ENCODE data around the gene CCDC33.

CCDC33 gene

DNA sequence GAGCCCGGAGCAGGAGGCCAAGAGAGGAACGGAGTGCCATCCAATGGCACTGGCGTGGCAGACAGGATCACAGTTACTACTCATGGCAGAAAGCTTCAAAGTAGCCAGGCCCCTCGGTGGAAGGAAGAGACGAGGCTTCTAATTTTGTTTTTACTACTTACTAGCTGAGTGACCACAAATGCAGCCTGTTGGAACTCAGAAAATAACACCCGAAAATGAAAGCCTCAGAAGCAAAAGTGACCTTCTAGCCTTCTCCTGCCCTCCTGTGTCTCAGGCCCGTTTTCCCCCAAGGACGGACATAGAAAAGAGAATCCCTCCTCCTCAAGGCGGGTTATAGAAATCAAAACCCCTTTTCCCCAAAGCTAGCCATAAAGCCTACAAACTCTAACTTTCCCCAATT lies 23.6 kb upstream of the CCDC33 start:
- TF ChIP-seq ZNF8 (CRISPR knock-in tag; IDR thresholded peaks at IDR 0.05) (no peak), OSR1 (CRISPR knock-in tag; IDR thresholded peaks at IDR 0.05) (no peak), ZFP30 (CRISPR knock-in tag; IDR thresholded peaks at IDR 0.05) (no peak), TCF4 (CRISPR knock-in tag; IDR thresholded peaks at IDR 0.05; ENCODE audit: borderline replicate concordance) (no peak), ESRRG (CRISPR knock-in tag; IDR thresholded peaks at IDR 0.05) (no peak), ZC3H10 (CRISPR knock-in tag; IDR thresholded peaks at IDR 0.05) (no peak), TOX (CRISPR knock-in tag; IDR thresholded peaks at IDR 0.05; ENCODE audit: borderline replicate concordance) (no peak)
- TF ChIP-seq, protein P1, sequence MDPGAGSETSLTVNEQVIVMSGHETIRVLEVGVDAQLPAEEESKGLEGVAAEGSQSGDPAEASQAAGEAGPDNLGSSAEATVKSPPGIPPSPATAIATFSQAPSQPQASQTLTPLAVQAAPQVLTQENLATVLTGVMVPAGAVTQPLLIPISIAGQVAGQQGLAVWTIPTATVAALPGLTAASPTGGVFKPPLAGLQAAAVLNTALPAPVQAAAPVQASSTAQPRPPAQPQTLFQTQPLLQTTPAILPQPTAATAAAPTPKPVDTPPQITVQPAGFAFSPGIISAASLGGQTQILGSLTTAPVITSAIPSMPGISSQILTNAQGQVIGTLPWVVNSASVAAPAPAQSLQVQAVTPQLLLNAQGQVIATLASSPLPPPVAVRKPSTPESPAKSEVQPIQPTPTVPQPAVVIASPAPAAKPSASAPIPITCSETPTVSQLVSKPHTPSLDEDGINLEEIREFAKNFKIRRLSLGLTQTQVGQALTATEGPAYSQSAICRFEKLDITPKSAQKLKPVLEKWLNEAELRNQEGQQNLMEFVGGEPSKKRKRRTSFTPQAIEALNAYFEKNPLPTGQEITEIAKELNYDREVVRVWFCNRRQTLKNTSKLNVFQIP (CRISPR knock-in tag; IDR thresholded peaks at IDR 0.05; ENCODE audit: borderline replicate concordance, low read depth) = no peak
- TF ChIP-seq, protein P2, sequence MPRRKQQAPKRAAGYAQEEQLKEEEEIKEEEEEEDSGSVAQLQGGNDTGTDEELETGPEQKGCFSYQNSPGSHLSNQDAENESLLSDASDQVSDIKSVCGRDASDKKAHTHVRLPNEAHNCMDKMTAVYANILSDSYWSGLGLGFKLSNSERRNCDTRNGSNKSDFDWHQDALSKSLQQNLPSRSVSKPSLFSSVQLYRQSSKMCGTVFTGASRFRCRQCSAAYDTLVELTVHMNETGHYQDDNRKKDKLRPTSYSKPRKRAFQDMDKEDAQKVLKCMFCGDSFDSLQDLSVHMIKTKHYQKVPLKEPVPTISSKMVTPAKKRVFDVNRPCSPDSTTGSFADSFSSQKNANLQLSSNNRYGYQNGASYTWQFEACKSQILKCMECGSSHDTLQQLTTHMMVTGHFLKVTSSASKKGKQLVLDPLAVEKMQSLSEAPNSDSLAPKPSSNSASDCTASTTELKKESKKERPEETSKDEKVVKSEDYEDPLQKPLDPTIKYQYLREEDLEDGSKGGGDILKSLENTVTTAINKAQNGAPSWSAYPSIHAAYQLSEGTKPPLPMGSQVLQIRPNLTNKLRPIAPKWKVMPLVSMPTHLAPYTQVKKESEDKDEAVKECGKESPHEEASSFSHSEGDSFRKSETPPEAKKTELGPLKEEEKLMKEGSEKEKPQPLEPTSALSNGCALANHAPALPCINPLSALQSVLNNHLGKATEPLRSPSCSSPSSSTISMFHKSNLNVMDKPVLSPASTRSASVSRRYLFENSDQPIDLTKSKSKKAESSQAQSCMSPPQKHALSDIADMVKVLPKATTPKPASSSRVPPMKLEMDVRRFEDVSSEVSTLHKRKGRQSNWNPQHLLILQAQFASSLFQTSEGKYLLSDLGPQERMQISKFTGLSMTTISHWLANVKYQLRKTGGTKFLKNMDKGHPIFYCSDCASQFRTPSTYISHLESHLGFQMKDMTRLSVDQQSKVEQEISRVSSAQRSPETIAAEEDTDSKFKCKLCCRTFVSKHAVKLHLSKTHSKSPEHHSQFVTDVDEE (CRISPR knock-in tag; IDR thresholded peaks at IDR 0.05) = no peak
- no peak for ATAC-seq

DNA sequence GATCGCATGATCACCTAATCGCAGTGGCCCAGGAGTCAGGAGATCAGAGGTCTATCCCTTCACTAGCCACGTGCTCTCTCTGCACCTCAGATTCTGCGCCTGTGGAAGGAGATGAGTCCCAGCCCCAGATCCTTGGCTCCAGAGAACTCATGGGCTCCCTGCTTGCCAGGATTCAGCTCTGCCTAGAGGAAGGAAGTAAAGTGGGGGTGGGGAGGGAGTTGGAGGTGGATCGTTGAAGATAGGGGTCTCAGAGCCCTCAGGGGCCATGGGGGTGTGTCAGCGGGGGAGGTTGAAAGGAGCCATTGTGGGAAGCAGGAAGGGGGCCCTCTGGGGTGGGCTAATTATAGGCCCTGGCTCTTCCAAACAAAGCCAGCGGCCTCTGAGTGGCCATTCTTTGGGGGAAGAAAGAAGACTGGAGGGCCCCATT lies 22.3 kb upstream of the CCDC33 start:
- ATAC-seq = no peak
- TF ChIP-seq OSR1 (CRISPR knock-in tag; IDR thresholded peaks at IDR 0.05) (no peak), TCF4 (CRISPR knock-in tag; IDR thresholded peaks at IDR 0.05; ENCODE audit: borderline replicate concordance) (no peak), PPARA (CRISPR knock-in tag; IDR thresholded peaks at IDR 0.05; ENCODE audit: borderline replicate concordance) (no peak), TOX (CRISPR knock-in tag; IDR thresholded peaks at IDR 0.05; ENCODE audit: borderline replicate concordance) (no peak), RARB (CRISPR knock-in tag; IDR thresholded peaks at IDR 0.05) (no peak), ARNTL (CRISPR knock-in tag; IDR thresholded peaks at IDR 0.05; ENCODE audit: borderline replicate concordance, low read depth) (no peak), ISL1 (CRISPR knock-in tag; IDR thresholded peaks at IDR 0.05) (no peak), ZNF565 (CRISPR knock-in tag; conservative IDR thresholded peaks at IDR 0.05; ENCODE audit: low read depth) (no peak), ESRRG (CRISPR knock-in tag; IDR thresholded peaks at IDR 0.05) (no peak), ZNF8 (CRISPR knock-in tag; IDR thresholded peaks at IDR 0.05) (no peak), ZFP3 (CRISPR knock-in tag; IDR thresholded peaks at IDR 0.05) (no peak), ZC3H10 (CRISPR knock-in tag; IDR thresholded peaks at IDR 0.05) (no peak), BACH2 (CRISPR knock-in tag; IDR thresholded peaks at IDR 0.05; ENCODE audit: borderline replicate concordance) (no peak)
- TF ChIP-seq, protein P3, sequence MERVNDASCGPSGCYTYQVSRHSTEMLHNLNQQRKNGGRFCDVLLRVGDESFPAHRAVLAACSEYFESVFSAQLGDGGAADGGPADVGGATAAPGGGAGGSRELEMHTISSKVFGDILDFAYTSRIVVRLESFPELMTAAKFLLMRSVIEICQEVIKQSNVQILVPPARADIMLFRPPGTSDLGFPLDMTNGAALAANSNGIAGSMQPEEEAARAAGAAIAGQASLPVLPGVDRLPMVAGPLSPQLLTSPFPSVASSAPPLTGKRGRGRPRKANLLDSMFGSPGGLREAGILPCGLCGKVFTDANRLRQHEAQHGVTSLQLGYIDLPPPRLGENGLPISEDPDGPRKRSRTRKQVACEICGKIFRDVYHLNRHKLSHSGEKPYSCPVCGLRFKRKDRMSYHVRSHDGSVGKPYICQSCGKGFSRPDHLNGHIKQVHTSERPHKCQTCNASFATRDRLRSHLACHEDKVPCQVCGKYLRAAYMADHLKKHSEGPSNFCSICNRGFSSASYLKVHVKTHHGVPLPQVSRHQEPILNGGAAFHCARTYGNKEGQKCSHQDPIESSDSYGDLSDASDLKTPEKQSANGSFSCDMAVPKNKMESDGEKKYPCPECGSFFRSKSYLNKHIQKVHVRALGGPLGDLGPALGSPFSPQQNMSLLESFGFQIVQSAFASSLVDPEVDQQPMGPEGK (CRISPR knock-in tag; IDR thresholded peaks at IDR 0.05; ENCODE audit: borderline replicate concordance) = no peak
- TF ChIP-seq, protein P2 (CRISPR knock-in tag; IDR thresholded peaks at IDR 0.05) = no peak

DNA sequence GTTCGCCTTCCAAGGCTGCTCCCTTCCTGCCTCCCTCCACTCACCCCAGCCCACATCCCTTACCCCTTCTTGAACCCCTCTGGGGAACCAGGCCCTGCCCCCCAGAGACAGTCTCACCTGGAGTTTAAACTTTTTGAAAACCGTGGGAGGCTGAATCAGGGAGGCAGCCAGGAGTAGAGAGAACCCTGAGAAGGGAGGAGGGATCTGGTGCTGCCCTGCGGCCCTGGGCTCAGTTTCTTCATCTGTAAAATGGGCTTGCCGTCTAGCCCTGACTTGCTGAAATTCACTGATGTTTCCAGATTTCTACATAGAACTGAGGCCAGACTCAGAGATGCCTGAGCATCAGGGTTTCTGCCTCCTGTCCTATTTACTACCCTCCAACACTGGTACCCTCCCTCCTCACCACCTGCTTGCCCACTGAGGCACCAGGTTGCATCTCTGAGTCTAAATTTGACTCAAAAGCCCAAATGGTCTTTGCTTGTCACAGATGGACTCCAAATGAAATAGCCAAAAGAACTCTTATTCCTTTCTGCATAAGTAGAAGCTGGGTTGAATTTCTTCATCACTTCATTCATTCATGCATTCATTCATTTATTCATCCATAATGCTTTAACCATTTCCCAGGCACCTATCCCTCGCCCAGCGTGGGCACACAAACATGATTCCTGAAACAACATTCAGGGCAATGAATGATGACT lies 21.7 kb upstream of the CCDC33 start:
- no peak for ATAC-seq
- no peak for TF ChIP-seq TCF4 (CRISPR knock-in tag; IDR thresholded peaks at IDR 0.05; ENCODE audit: borderline replicate concordance)
- TF ChIP-seq, protein P1 (CRISPR knock-in tag; IDR thresholded peaks at IDR 0.05; ENCODE audit: borderline replicate concordance, low read depth) = no peak
- no peak for TF ChIP-seq ZC3H10 (CRISPR knock-in tag; IDR thresholded peaks at IDR 0.05)
- TF ChIP-seq ZNF565 (CRISPR knock-in tag; conservative IDR thresholded peaks at IDR 0.05; ENCODE audit: low read depth) = no peak
- TF ChIP-seq, protein P3 (CRISPR knock-in tag; IDR thresholded peaks at IDR 0.05; ENCODE audit: borderline replicate concordance) = no peak
- TF ChIP-seq, protein P2 (CRISPR knock-in tag; IDR thresholded peaks at IDR 0.05) = no peak

All from SK-N-SH treated with all-trans-retinoic acid at 6 μM for 48 hours (cell line).